Stimulated activated CD8-positive, alpha-beta memory T cell treated with anti-CD3 and anti-CD28 coated beads, Interleukin-4, amount 100 ng/mL, for 24 hours (primary cell): ENCODE data around the gene ADCY2.

Experiments used
- DNase-seq: peaks from one replicate; pipeline ENCODE4 v3.0.0-alpha.2; 2020; ENCODE audit warnings: low read depth

The ADCY2 gene

DNA sequence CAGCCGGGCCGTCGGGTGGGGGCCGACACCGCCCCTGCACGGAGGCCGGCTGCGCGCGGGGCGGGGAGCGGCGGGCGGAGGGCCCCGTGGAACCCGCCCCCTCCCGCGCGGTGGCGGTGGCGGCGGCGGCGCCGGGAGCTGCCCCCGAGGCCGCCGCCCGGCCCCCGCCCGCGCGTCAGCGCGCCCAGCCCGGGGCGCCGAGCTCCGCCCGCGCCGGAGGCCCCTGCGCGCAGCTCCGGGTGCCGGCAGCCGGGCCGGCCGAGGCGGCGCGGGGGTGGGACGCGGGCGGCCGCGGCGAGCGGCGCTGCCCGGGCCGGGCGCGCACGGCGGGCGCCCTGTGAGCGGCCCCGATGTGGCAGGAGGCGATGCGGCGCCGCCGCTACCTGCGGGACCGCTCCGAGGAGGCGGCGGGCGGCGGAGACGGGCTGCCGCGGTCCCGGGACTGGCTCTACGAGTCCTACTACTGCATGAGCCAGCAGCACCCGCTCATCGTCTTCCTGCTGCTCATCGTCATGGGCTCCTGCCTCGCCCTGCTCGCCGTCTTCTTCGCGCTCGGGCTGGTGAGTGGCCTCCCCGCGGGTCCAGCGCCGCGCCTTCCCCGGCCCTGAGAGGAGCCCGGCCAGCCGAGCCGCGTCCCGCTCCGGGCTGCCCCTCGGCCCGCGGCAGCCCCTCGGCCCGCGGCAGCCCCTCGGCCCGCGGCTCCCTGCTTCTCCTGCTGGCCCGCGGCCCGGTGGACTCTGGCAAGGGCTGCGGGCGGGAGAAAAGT lies at the start of gene ADCY2:
TSS of gene ADCY2 (plus strand) at position 192 of the 766 bp plus-strand sequence. CDS start at position 351, 159 bp downstream.
- DNase-seq: no peak

DNA sequence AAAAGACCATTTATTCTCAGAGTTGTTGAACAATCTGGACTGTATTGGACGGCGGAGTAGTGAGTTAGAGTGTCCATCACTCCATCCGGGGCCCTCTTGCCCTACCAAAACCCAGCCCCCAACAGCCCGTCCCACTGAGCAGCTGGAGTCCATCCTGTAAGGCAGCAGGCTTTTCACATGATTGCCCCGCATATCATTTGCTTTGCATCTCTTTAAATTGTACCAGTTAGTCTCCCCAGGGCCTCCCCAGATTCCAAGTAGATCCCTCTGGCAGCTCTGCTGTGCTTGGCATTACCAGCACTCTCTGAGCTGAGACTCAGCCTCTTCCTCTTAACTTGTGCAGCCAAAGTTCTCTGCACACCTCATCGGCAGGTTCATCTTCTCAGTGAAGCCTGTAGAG lies 48.6 kb upstream of the ADCY2 start:
- no peak for DNase-seq

- DNase-seq: no peak
Measured at GRCh38 chr5:7348168-7348854, 47.6 kb upstream of the ADCY2 start.

DNA sequence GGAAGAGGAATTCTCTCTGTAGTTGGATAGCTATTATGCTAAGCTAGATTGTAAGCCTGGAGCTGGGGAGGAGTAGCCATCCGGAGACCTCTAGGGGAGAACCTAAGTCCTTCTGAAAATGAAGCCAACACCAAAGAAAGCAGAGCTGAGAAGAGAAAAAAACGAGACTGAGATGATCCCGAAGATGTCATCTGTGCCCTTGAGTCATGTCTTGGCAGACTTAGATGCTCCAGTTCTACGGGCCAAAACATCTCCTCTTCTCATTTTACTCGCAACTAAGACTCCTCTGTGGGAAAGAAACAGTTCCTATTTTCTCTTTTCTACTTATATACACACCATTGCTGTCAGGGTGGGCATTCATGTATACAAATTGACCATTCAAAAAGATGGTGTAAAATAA lies 34.3 kb upstream of the ADCY2 start:
- DNase-seq: no peak

GRCh38 chr5:7363067-7363677 lies 32.8 kb upstream of the ADCY2 start:
- no peak for DNase-seq

GRCh38 chr5:7364226-7364875 lies 31.6 kb upstream of the ADCY2 start:
- DNase-seq: no peak

DNA sequence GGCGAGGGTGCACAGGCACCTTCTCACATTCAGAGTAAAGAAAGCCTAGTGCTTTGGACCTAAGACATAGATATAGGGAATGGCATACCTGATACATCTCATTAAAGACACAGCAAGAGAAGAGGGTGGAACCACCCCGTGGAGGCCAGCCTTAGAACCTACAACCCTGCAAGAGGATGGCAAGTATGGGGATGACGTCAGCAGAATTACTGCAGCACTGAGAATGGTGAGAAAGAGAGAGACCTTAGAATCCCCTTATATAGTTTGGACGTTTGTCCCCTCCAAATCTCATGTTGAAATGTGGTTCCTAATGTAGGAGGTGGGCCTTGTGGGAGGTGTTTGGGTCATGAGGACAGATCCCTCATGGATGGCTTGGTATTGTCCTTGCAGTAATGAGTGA lies 28.2 kb upstream of the ADCY2 start:
- DNase-seq: no peak

GRCh38 chr5:7372399-7372798 lies 23.5 kb upstream of the ADCY2 start:
- DNase-seq: no peak

DNA sequence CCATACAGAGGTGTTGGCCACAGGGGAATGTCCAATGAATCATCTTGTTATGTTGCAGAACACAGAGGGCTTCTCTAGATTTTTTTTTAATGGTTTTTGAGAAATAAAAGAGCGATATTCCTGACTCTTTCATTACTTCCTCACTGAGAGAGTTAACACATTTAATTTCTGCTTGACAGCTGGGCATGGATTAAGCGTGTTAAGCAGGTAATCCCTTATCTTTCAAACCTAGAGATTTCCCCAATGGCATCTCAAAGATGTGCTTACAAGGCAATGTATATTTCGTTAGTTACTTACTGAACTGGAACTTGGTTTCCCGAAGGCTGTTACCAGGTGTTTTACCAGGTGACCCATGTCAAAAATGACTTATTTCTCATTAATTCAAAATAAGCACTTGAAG lies 21.8 kb upstream of the ADCY2 start:
- no peak for DNase-seq

- DNase-seq: no peak
Measured at GRCh38 chr5:7375457-7375856, 20.5 kb upstream of the ADCY2 start.

DNA sequence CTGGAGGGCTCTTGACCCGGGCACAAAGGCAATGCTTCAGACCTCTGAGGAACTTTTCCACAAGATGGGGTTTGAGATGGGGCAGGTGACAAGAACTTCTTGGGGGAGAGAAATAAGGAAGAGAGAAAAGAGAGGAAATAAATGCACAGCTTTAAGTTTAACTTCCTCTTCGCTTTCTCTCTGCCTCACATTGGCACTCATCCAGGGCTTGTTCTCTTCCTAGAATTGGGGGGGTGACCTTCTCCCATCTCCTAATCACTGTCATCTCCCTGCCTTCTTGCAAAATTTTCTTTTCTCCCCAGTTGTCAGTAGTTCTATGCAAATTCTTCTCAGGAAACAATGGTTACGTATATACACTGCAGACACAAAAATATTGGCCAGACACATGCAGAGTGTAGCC lies 19.1 kb upstream of the ADCY2 start:
- DNase-seq: no peak

DNA sequence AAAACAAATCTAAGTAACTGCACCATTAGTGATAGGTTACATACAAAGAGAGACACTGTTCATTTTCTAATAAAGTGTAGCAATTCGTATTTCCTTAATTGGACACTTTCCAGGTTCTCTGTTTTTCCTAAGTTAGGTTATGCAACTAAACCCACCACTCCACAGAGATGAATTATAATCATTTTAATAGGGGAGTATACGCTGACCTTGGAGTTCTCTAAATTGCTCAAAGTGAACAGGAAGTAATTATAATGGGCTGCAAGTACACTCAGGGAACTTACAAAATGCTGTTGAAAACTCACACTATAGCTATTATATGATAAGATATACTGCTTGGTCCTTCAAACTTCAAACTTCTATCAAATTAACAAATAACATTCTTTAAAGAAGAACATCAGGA lies 18.2 kb upstream of the ADCY2 start:
- DNase-seq: no peak

- DNase-seq: no peak
Measured at GRCh38 chr5:7382588-7382987, 13.3 kb upstream of the ADCY2 start.

DNA sequence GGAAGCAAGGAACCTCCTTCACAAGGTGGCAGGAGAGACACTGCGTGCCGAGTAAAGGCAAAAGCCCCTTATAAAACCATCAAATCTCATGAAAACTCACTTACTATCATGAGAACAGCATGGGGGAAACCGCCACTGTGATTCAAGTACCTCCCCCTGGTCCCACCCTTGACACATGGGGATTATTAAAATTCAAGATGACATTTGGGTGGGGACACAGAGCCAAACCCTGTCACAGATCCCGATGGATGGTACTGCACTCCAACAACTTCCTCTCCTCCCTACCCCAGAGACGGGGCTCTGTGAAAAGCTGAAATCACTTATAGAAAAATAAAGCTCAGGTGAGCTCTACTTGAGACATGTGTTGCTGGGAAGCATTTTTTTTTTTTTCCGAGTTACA lies 10.3 kb upstream of the ADCY2 start:
- DNase-seq: no peak

DNA sequence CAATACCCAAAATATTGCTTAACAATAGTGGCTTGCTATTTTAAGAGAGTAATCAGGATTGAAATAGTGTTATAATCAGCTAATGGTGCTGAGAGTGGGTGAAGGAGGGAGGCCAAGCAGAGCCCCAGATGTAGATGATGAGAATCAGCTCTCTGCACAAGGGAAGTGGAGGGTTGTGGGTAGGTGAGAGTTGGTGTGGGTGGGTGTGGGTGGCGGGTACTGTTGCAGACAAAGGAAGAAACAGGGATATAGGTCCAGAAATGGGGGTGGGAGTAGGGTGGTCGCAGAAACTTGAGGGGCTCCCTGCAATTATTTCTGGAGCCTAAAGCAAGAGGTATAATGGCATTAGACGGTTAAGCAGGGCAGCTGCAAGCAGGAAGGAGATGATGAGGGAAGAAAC lies 7.4 kb upstream of the ADCY2 start:
- no peak for DNase-seq

DNA sequence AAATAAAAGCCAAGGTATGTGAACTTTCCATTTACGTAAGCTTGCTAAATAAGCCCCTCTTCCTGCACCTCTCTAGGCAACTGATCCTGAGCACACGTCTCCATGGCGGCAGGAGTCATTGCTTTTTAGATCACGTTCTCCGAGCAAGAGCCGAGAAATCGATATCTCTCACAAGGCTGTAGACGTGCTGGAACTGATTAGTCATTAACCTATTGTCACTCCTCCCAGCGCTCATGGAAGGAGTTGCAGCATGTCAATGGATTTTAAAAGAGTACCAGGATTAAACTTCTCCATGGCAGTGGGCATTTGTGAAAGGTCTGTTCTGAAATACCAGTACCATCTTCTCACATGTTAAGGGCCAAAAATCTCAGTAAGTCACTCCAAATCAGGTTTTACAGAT lies 4.7 kb upstream of the ADCY2 start:
- no peak for DNase-seq

GRCh38 chr5:7391814-7392692 lies 3.9 kb upstream of the ADCY2 start:
- no peak for DNase-seq

- no peak for DNase-seq
Measured at GRCh38 chr5:7392693-7393024, 3.3 kb upstream of the ADCY2 start.

DNA sequence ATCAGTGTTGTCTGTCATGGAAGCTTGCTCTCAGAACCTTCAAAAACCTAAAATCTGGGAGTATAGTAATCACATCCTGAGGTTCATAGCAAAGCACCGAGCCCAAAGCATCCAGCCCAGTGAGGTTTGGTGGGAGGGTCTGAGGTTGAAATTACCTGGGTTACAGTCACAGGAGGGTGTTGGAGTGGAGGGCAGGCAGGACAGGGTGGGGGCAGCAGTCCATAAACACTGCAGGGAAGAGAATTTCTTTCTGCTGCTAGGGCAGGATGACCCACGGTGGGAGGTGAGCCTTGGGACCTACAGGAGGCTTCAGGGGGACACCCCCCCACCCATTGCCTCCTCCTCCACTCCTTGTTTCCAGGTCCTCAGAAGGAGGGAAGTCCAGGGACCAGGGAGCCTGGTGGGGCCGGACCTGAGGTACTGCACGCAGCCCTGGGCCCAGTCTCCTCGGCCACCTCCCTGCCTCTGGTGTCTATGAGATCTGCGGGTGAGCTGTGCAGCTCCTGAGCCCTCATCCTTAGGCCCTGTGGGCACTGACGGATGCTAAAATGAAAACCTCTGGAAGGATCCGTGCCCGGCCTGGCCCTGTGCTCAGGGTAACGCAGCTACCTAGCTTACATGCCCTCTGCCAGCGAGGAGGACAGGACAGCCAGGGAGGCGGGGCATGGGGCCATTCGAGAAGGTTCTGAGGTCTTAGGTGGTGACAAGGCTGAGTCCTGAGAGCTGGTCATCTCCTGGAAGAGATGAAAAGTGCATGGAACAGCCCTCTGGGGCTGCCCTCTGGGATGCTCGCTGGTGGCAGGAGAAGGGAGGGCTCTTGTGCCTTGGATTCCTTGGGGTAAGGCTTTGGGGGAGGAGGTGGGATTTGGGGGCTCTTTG lies 1.8 kb upstream of the ADCY2 start:
- no peak for DNase-seq

DNA sequence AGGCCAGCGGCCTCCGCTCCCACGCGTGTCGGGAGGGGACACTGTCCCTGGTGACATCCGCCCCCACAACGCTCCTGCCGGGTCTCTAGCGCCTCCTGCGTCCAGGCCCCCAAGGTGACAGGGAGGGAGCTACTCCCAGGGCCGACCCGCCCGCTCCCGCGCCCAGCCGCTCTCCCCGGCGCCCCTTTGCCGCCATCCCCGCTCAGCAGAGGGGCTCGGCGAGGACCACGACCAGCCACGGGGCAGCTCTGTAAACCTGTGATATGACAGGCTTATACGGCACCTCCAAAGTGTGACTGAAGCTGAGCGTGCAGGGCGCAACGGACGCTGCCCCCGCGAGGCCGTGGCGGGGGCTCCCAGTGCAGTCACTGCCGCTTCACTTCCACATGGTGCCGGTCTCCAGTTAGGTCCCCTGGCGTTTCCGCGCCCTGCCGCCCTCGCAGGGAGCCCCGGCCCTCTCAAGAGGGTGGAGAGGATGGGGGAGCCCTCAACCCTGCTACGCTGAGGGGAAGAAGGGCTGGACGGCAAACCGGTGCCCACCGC lies 978 bp upstream of the ADCY2 start:
- DNase-seq: no peak
